Esophagus squamous epithelium (tissue), 5 donors: ENCODE results near the gene INPP5D. TPM values are rescaled to one million over a fixed set of nuclear protein-coding genes. Genes with fewer than 3 reads are reported as not detected.

Experiments used
- DNase-seq: peaks from one replicate; lab custom pipeline; 2025; lab: John Stamatoyannopoulos, UW
- H3K27ac ChIP-seq, 4 donors: fragments of 200-600 bp; sonication (generic); one replicate each; pipeline ENCODE4 v1.5.1; 2016 to 2019; ENCODE audit warnings: mild to moderate bottlenecking in 1 of 4
- H3K27me3 ChIP-seq, 4 donors: fragments of 200-600 bp; sonication (generic); 1 replicate in 3 of 4; 2 replicates in 1 of 4; pipeline versions ENCODE4 v1.5.1 to v1.6.0; 2017 to 2021; ENCODE audit warnings: antibody characterized with exemption in 1 of 4
- H3K36me3 ChIP-seq, 3 donors: fragments of 200-600 bp; sonication (generic); one replicate each; pipeline ENCODE4 v1.5.1; 2016 to 2019
- H3K4me1 ChIP-seq, 3 donors: fragments of 200-600 bp; sonication (generic); one replicate each; pipeline ENCODE4 v1.5.1; 2017 to 2019
- H3K4me3 ChIP-seq, 4 donors: fragments of 200-600 bp; sonication (generic); 1 replicate in 3 of 4; 2 replicates in 1 of 4; pipeline ENCODE4 v1.5.1; 2016 to 2019; ENCODE audit warnings: mild to moderate bottlenecking in 2 of 4, moderate library complexity in 1 of 4
- H3K9me3 ChIP-seq, 3 donors: fragments of 200-600 bp; sonication (generic); one replicate each; pipeline ENCODE4 v1.5.1; 2016 to 2019
- CTCF ChIP-seq, 6 experiments: fragments of 450-650 bp in 4 of 6; fragments of 200-600 bp in 2 of 6; sonication (generic) in 2 of 6; IDR thresholded peaks; one replicate each; pipeline ENCODE4 v1.5.1; 2016 to 2019; ENCODE audit warnings: antibody characterized with exemption in 6 of 6, mild to moderate bottlenecking in 4 of 6, moderate library complexity in 4 of 6
- POLR2A ChIP-seq, 4 donors: fragments of 450-650 bp; IDR thresholded peaks; one replicate each; pipeline ENCODE4 v1.6.1; 2017; ENCODE audit warnings: antibody characterized with exemption in 4 of 4, mild to moderate bottlenecking in 4 of 4, moderate library complexity in 3 of 4
- WGBS, 2 donors: methylation state at CpG; one replicate each; pipeline ENCODE4 v1.1.5; 2018; 5-methylcytosine and 5-hydroxymethylcytosine counted together
- intact Hi-C: fragments of 100-400 bp; cut with DNase I; formaldehyde crosslinking; loops from one replicate; pipeline ENCODE4 v1.15.0; 2022
- total RNA-seq, 4 donors: library from RNA; depleted of rRNA; stranded (reverse); fragments of >200 nt; gene quantifications; one replicate each; pipeline ENCODE4 v1.1.0, GENCODE V29; 2016
- donor health status: DM: yes; HTN: yes; CAD: no.

Gene INPP5D
- total RNA-seq, 4 donors from 2014 or later: 2.2 to 36.0 (median 10.2) TPM

GRCh38 chr2:233025706-233026105 is 34.4 kb upstream of the INPP5D start:
- 65 to 77% methylated on average over 6 to 7 of the region's 7 CpGs for WGBS, 2 donors
- Histone ChIP-seq H3K4me1 (peaks cover 0 to 10% (median 0%) of the 10 kb centered on the region in 3 donors), H3K36me3 (no peaks in the 10 kb centered on the region), H3K4me3 (no peak overlapping the region), H3K9me3 (no peaks in the 10 kb centered on the region), H3K27me3 (no peaks in the 10 kb centered on the region), H3K27ac (no peak overlapping the region)
- intact Hi-C loops: no loop called here
- no peak for DNase-seq
- TF ChIP-seq CTCF (IDR thresholded peaks at IDR 0.05) (no peak), POLR2A (IDR thresholded peaks at IDR 0.05) (no peak)

- H3K27ac ChIP-seq: no peak overlapping the region
- TF ChIP-seq POLR2A (IDR thresholded peaks at IDR 0.05) (no peak), CTCF (IDR thresholded peaks at IDR 0.05) (no peak)
- no peaks in the 10 kb centered on the region for H3K9me3 ChIP-seq
- no peak overlapping the region for H3K4me3 ChIP-seq
- peaks cover 0 to 6% (median 0%) of the 10 kb centered on the region in 3 donors for H3K4me1 ChIP-seq
- no peak for DNase-seq
- no peaks in the 10 kb centered on the region for H3K27me3 ChIP-seq
- 33 to 50% methylated on average over 3 to 4 of the region's 4 CpGs for WGBS, 2 donors
- intact Hi-C loops: no loop called here
- no peaks in the 10 kb centered on the region for H3K36me3 ChIP-seq
These were observed 33.8 kb upstream of the INPP5D start for GRCh38 chr2:233026198-233026813.

- WGBS, 2 donors: 76 to 90% methylated on average over 9 of the region's 9 CpGs
- Histone ChIP-seq H3K27ac (no peak overlapping the region), H3K4me3 (no peak overlapping the region), H3K36me3 (no peaks in the 10 kb centered on the region), H3K27me3 (no peaks in the 10 kb centered on the region), H3K4me1 (peaks cover 0 to 6% (median 0%) of the 10 kb centered on the region in 3 donors), H3K9me3 (no peaks in the 10 kb centered on the region)
- intact Hi-C loops: no loop called here
- no peak for DNase-seq
- TF ChIP-seq POLR2A (IDR thresholded peaks at IDR 0.05): no peak
- no peak for TF ChIP-seq CTCF (IDR thresholded peaks at IDR 0.05)
These were observed 30.8 kb upstream of the INPP5D start for GRCh38 chr2:233029321-233029720.

GRCh38 chr2:233031556-233032500 is 28.3 kb upstream of the INPP5D start:
- intact Hi-C loops: loop anchor here (10.0 kb wide), 1 partner anchor 203 kb away; no protein-coding TSS in a partner anchor
- Histone ChIP-seq H3K9me3 (no peaks in the 10 kb centered on the region), H3K4me1 (peaks cover 0 to 5% (median 0%) of the 10 kb centered on the region in 3 donors), H3K27ac (no peak overlapping the region), H3K27me3 (no peaks in the 10 kb centered on the region), H3K36me3 (no peaks in the 10 kb centered on the region), H3K4me3 (no peak overlapping the region)
- WGBS, 2 donors: 71 to 90% methylated on average over 19 to 26 of the region's 27 CpGs
- no peak for TF ChIP-seq CTCF (IDR thresholded peaks at IDR 0.05)
- no peak for TF ChIP-seq POLR2A (IDR thresholded peaks at IDR 0.05)
- DNase-seq: no peak
